HG03342 (cell line): Measurements from ENCODE around the gene CXXC5.

Experiments
- ATAC-seq: cut with Tn5 transposase; IDR thresholded peaks from one replicate; pipeline ENCODE4 v1.9.1; 2021; ENCODE audit warnings: mild to moderate bottlenecking, moderate library complexity; ENCODE audit not compliant: unreplicated experiment

CXXC5 gene

GRCh38 chr5:139650689-139651042, 2.5 kb downstream of the CXXC5 start:
- no peak for ATAC-seq

- peak; percentile 0 for ATAC-seq
Observed at GRCh38 chr5:139651043-139651834, 3.1 kb downstream of the CXXC5 start.

GRCh38 chr5:139651853-139652787, 4.0 kb downstream of the CXXC5 start:
- ATAC-seq: peak; percentile 48

DNA sequence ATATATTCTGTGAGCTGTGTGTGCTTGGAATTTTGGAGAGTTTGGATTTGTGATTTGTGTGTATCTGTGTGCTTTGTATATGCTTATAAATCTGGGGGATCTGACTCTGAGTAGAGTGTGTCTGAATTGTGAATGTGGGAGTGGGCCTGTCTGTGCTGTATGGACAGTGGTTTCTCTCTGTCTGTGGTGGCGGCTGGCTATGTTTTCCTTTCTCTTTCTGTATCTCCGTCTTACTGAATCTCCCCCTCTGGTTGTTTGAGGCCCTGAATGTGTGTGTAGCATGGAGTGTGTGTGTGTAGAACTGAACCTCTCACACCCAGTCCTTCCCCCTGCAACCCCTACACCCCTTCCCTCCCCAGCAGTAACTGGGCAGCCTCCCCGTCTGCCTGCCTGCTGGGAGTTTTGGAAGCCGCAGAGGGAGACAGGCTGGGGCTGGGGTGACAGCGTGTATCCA, 4.7 kb downstream of the CXXC5 start:
- ATAC-seq: peak; percentile 38

DNA sequence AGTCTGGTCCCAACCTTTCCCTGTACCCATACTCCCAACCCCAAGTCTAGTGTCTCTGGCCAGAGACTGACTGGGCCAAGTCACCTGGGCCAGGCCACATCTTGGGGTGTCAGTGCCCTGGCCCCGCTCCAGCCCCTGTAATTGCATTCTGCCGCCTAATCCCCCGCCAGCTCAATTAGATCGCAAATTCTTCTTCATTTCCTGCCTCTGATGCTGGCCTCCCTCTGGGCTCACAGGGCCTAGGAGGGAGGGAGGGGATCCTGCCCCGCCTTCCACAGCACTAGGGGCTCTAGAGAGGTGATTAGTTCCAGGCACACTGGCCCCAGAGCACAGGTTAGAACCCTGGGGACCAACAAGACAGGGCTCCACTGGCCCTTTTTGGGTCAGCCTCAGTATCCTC, 5.5 kb downstream of the CXXC5 start:
- no peak for ATAC-seq

- ATAC-seq: no peak
Observed at GRCh38 chr5:139654464-139654863, 6.3 kb downstream of the CXXC5 start.

- ATAC-seq: no peak
Observed at GRCh38 chr5:139654871-139655491, 6.8 kb downstream of the CXXC5 start.

DNA sequence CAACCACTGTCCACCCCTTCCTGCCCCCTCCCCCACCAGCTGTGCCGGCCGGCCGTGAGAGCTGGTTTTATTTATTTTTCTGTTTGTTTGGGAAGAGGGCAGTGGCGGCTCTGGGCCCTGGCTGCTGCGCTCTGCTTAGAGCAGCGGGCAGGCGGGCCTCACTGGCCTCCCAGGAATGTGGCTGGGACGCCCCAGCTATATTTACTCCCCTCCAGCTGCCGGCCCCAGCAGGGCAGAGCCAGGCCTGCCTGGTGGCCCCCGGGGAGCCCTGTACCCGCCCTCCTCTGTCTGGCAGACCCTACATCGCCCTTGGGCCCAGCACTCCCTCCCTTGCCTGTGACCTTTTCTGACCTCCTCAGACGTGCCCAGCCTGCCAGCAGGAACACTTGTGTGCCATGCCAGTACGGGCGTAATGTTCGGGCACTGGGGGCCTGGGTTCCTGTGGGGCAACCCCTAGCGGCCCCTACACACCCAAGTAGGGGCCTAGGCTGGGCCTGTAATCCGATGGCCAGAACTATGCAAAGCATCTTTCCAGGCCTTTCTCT, 7.7 kb downstream of the CXXC5 start:
- no peak for ATAC-seq

GRCh38 chr5:139657363-139658321, 9.5 kb downstream of the CXXC5 start:
- no peak for ATAC-seq

DNA sequence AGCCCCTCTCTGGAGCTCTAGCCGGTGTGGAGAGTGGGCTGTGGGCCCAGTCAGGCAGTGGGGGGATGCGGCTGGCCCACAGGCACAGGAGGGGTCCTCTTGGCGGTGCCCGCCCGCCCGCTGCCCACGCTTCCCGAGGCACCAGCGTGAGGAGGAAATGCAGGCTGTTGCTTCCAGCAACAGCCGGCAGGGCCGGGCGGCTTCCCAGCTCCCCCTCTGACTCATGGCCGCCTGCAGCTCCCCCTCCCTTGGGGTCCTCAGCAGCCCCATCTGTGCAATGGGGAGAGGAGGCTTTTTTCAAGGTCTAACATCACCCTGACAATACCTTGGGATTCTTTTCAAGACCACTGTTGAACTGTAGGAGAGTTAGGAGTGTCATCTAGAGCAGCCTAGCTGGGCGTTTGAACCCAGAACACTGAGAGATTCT, 10.4 kb downstream of the CXXC5 start:
- ATAC-seq: no peak

DNA sequence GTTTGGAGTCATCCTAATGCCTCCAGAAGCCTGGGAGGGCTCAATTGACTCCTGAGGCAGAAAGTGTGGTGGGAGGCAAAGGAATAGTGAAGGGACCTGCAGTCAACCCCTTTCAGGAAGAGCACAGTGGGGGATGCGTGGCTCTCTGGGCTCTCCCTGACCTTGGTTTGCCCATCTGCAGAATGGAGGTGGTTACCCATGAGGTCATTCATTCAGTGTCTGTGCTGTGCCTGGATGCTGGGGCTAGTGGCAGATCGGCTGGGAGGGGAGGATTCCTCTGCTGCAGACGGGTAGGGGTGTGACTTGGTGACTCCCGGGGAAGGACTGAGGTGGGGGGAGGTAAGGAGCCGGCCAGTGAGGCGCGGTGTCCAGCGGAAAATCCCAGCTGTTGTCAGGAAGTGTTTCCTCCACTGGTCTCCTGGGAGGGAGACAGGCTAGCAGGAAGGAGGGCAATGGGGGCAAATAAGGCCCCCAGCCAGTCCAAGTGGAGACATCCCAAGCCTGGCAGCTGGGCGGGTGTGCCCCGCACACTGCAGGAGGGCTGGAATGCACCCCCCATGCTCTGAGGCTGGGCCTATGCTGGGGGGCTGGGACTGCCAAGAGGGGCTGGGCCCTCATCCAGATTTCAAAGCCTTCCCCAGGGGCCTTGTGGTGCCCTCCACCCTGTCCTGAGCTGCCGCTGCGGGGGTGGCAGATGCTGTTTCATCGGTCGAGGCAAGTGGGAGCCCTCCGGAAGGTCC, 10.9 kb downstream of the CXXC5 start:
- ATAC-seq: no peak

DNA sequence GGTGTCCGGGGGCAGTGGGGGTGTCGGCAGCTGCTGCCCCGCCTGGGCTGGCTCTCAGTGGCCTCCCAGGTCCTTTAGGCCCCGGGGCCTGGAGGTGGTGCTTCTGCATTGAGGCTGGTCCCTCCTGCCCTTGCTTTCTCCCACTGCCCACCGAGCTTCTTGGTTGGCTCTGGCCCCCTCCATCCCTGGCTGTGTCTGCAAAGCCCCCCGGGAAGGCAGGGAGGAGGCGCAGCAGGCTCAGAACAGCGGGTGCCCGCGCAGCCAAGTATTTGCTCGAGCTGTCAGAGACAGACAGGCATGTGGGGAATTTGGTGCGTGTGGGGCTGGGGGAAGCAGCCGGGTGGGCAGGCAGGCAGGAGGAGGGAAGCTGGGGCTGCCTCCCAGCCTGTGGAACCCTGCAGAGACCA, 11.5 kb downstream of the CXXC5 start:
- no peak for ATAC-seq

DNA sequence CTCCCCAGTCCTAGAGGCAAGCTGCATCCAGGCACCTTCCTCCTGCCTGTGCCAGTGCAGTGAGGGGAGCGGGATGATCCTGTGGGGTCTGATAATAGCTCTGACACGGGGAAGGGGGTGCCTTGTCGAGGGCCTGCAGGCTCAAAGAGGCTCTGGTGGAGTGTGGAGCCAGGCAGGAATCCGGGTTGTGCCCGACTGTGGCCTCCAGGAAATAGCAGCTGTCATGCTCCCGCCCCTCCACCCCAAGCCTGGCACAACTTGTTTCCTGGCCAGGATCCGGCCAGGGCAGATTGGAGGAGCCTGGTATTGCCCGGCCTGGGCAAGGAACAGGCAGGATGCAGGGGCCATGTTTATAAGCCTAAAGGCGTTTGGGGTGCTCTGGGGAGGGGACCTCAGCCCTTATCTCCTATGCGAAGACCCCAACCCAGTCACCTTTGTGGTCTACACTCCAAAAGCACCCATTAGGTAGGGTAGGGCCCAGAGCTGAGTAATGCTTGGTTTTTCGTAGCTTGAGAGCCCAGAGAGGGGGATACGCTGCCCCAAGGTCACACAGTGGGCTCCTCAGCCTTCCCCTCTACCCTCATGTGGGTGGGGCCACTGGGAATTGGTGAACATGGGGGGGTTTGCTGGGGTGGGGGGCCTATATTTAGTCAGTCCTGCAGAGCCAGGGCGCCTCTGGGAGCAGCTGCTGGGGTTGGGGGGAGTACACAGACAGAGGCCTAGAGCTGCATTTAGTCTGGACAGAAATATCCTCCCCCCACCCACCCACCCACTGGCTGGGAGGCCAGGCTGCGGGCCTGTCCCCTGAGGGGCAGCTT, 12.2 kb downstream of the CXXC5 start:
- ATAC-seq: no peak

GRCh38 chr5:139660923-139661814, 13.0 kb downstream of the CXXC5 start:
- peak; percentile 17 for ATAC-seq

DNA sequence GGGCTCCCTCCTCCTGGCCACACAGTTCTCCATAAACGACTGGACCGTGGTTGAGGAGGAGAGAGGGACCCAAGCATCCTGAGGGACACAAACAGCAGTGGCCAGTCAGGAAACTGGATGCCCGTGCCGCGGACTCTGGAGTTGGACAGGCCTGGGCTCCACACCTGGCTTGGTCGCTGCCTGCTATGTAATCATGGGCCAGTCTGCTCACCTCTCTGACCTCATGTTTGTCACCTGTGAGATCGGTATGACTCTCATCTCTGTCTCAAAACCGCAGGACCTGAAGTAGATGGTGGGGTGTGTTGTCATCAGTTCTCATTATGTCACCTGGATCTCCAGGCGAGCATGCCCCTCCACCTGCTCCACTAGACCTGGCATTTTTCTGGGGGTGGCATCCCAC, 14.5 kb downstream of the CXXC5 start:
- ATAC-seq: no peak

- ATAC-seq: no peak
Observed at GRCh38 chr5:139663207-139664085, 15.3 kb downstream of the CXXC5 start.
